IMR-90 (cell line): Measurements from ENCODE around the gene ATP1A3. TPM values are rescaled to one million over a fixed set of nuclear protein-coding genes. Genes with fewer than 3 reads are reported as not detected.

Experiments used
- ATAC-seq: fragments of 200-7000 bp; cut with Tn5 transposase; 2 replicates; pipeline ENCODE4 v1.9.1; 2020; ENCODE audit warnings: low read depth, mild to moderate bottlenecking, moderate library complexity
- BruUV-seq: library from RNA; stranded (reverse); fragments of 400-500 nt; replicated peaks from 2 replicates; lab custom pipeline; 2021; lab: Mats Ljungman, UMichigan
- CTCF ChIA-PET: fragments of 300-600 bp; formaldehyde crosslinking; extraction: SDS; loops from one replicate; lab custom pipeline; 2021; ENCODE audit warnings: antibody characterized with exemption; lab: Yijun Ruan, JAX
- POLR2A ChIA-PET: fragments of 300-600 bp; sonication (Branson Sonifier 250); formaldehyde crosslinking; loops from one replicate; lab custom pipeline; 2022; ENCODE audit warnings: antibody characterized with exemption; ENCODE audit not compliant: unreplicated experiment; lab: Charles Lee
- DNase-seq: peaks from one replicate; pipeline ENCODE4 v3.0.0; 2013
- H2AFZ ChIP-seq: replicated peaks from 2 replicates; pipeline ENCODE3; 2013; ENCODE audit warnings: low read length, mild to moderate bottlenecking; ENCODE audit not compliant: poor library complexity
- H2AK5ac ChIP-seq: 2 replicates; pipeline ENCODE4 v1.6.1; 2013; ENCODE audit warnings: low read depth, low read length, inconsistent platforms
- H2AK9ac ChIP-seq: replicated peaks from 2 replicates; pipeline ENCODE3; 2013; ENCODE audit warnings: mild to moderate bottlenecking, low read depth, low read length, moderate library complexity; ENCODE audit not compliant: poor library complexity
- H2BK120ac ChIP-seq: 2 replicates; pipeline ENCODE4 v1.6.1; 2013; ENCODE audit warnings: low read depth, low read length, inconsistent platforms
- H2BK15ac ChIP-seq: 3 replicates; pipeline ENCODE4 v1.6.1; 2013; ENCODE audit warnings: low read depth, low read length, inconsistent platforms
- H2BK20ac ChIP-seq: 2 replicates; pipeline ENCODE4 v1.6.1; 2013; ENCODE audit warnings: low read depth, mild to moderate bottlenecking, inconsistent platforms, low read length, moderate library complexity
- H2BK5ac ChIP-seq: 2 replicates; pipeline ENCODE4 v1.6.1; 2013; ENCODE audit warnings: mild to moderate bottlenecking, low read depth, low read length, inconsistent platforms; ENCODE audit not compliant: poor library complexity, severe bottlenecking
- H3K14ac ChIP-seq: replicated peaks from 2 replicates; pipeline ENCODE4 v1.6.1; 2013; ENCODE audit warnings: low read depth, low read length, inconsistent platforms
- H3K18ac ChIP-seq: 2 replicates; pipeline ENCODE4 v1.6.1; 2013; ENCODE audit warnings: low read depth, low read length, control low read depth
- H3K23ac ChIP-seq: 2 replicates; pipeline ENCODE4 v1.6.1; 2013; ENCODE audit warnings: low read depth, low read length, inconsistent platforms
- H3K27ac ChIP-seq: 2 replicates; pipeline ENCODE4 v1.5.1; 2013; ENCODE audit warnings: mild to moderate bottlenecking, control low read depth, low read length; ENCODE audit not compliant: insufficient read depth
- H3K27me3 ChIP-seq: 2 replicates; pipeline ENCODE4 v1.6.1; 2013; ENCODE audit warnings: low read length; ENCODE audit not compliant: control insufficient read depth, insufficient read depth
- H3K36me3 ChIP-seq: 2 replicates; pipeline ENCODE4 v1.6.1; 2013; ENCODE audit warnings: low read length, mixed read lengths; ENCODE audit not compliant: control insufficient read depth, insufficient read depth
- H3K4ac ChIP-seq: 2 replicates; pipeline ENCODE4 v1.6.1; 2013; ENCODE audit warnings: low read depth, low read length, inconsistent platforms
- H3K4me1 ChIP-seq: 2 replicates; pipeline ENCODE4 v1.6.1; 2013; ENCODE audit warnings: low read length, mixed read lengths; ENCODE audit not compliant: control insufficient read depth, insufficient read depth
- H3K4me2 ChIP-seq: 2 replicates; pipeline ENCODE4 v1.6.1; 2013; ENCODE audit warnings: low read depth, mild to moderate bottlenecking, control low read depth, low read length, moderate library complexity
- H3K4me3 ChIP-seq: 2 replicates; pipeline ENCODE4 v1.5.1; 2013; ENCODE audit warnings: low read depth, mild to moderate bottlenecking, control low read depth, low read length, moderate library complexity; ENCODE audit not compliant: insufficient read depth
- H3K56ac ChIP-seq: 2 replicates; pipeline ENCODE4 v1.6.1; 2013; ENCODE audit warnings: low read length, inconsistent platforms; ENCODE audit not compliant: insufficient read depth; ENCODE audit errors: extremely low read depth
- H3K79me1 ChIP-seq, 2 experiments: 2 replicates each; pipeline ENCODE4 v1.6.1; 2013; ENCODE audit warnings: low read length in 2 of 2, inconsistent platforms in 1 of 2, low read depth in 1 of 2
- H3K9ac ChIP-seq: 2 replicates; pipeline ENCODE4 v1.6.1; 2013; ENCODE audit warnings: low read depth, low read length, control low read depth
- H3K9me1 ChIP-seq: 2 replicates; pipeline ENCODE4 v1.6.1; 2013; ENCODE audit warnings: low read length, inconsistent platforms; ENCODE audit not compliant: insufficient read depth
- H3K9me3 ChIP-seq: 2 replicates; pipeline ENCODE4 v1.6.1; 2013; ENCODE audit warnings: low read length; ENCODE audit not compliant: control insufficient read depth, insufficient read depth
- H4K20me1 ChIP-seq: 2 replicates; pipeline ENCODE4 v1.6.1; 2013; ENCODE audit warnings: low read length, inconsistent platforms; ENCODE audit not compliant: insufficient read depth
- H4K5ac ChIP-seq: 2 replicates; pipeline ENCODE4 v1.6.1; 2013; ENCODE audit warnings: mild to moderate bottlenecking, low read depth, low read length, control low read depth
- H4K8ac ChIP-seq, 2 experiments: 2 replicates each; pipeline ENCODE4 v1.6.1; 2013; ENCODE audit warnings: low read depth in 2 of 2, low read length in 2 of 2, control low read depth in 1 of 2, inconsistent platforms in 1 of 2
- H4K91ac ChIP-seq: 2 replicates; pipeline ENCODE4 v1.6.1; 2013; ENCODE audit warnings: low read depth, low read length, inconsistent platforms; ENCODE audit not compliant: insufficient read depth
- BHLHE40 ChIP-seq: fragments of 150-350 bp; IDR thresholded peaks from 2 replicates; pipeline ENCODE4 v1.6.1; 2016; ENCODE audit warnings: mild to moderate bottlenecking, low read depth, low read length
- CEBPB ChIP-seq: IDR thresholded peaks from 2 replicates; pipeline ENCODE4 v1.6.1; 2012; ENCODE audit warnings: low read depth, low read length, improper control_type of control experiment
- CHD1 ChIP-seq: IDR thresholded peaks from 2 replicates; pipeline ENCODE4 v1.6.1; 2012; ENCODE audit warnings: low read depth, low read length, improper control_type of control experiment
- MAZ ChIP-seq: IDR thresholded peaks from 2 replicates; pipeline ENCODE4 v1.6.1; 2012; ENCODE audit warnings: low read depth, mild to moderate bottlenecking, low read length, improper control_type of control experiment, moderate library complexity, borderline replicate concordance
- MXI1 ChIP-seq: IDR thresholded peaks from 2 replicates; pipeline ENCODE4 v1.6.1; 2012; ENCODE audit warnings: low read depth, mild to moderate bottlenecking, low read length, moderate library complexity, borderline replicate concordance
- NFE2L2 ChIP-seq: fragments of 150-350 bp; IDR thresholded peaks from 2 replicates; pipeline ENCODE4 v1.6.1; 2016; ENCODE audit warnings: low read depth, mild to moderate bottlenecking, low read length
- RAD21 ChIP-seq: IDR thresholded peaks from 2 replicates; pipeline ENCODE4 v1.6.1; 2012; ENCODE audit warnings: low read length, improper control_type of control experiment
- RCOR1 ChIP-seq: IDR thresholded peaks from 2 replicates; pipeline ENCODE4 v1.6.1; 2012; ENCODE audit warnings: mild to moderate bottlenecking, low read length, improper control_type of control experiment; ENCODE audit not compliant: insufficient replicate concordance
- RFX5 ChIP-seq: IDR thresholded peaks from 2 replicates; pipeline ENCODE4 v1.8.0; 2012; ENCODE audit warnings: low read depth, mild to moderate bottlenecking, low read length, moderate library complexity
- WGBS, 2 experiments: methylation state at CpG; one replicate each; pipeline versions ENCODE4 v1.1.5 to v1.1.7; 2013; ENCODE audit warnings: missing lambda C conversion rate in 2 of 2; ENCODE audit not compliant: insufficient read length in 1 of 2; ENCODE audit errors: extremely low coverage in 2 of 2; 5-methylcytosine and 5-hydroxymethylcytosine counted together
- dilution Hi-C: fragments of 300-500 bp; cut with HindIII; formaldehyde crosslinking; loops from one replicate; pipeline ENCODE4 v1.14.3; 2018; ENCODE audit warnings: low sequenced_read_pairs; ENCODE audit not compliant: unreplicated experiment
- in situ Hi-C: fragments of 300-500 bp; cut with MboI; formaldehyde crosslinking; loops from 3 replicates; pipeline ENCODE4 v1.14.3; 2019; ENCODE audit warnings: low sequenced_read_pairs, inconsistent platforms, mixed read lengths
- intact Hi-C: fragments of 100-400 bp; cut with micrococcal nuclease; formaldehyde crosslinking; loops from 2 replicates; pipeline ENCODE4 v1.10.0; 2022
- polyA plus RNA-seq, 3 experiments: library from polyadenylated mRNA; depleted of rRNA; stranded (reverse); fragments of >200 nt; gene quantifications; 2 replicates each; pipeline ENCODE4 v1.2.3, GENCODE V29; 2012; ENCODE audit warnings: low replicate concordance in 1 of 3
- total RNA-seq: library from RNA; depleted of rRNA; stranded (reverse); fragments of >200 nt; gene quantifications from 2 replicates; pipeline ENCODE4 v1.2.3, GENCODE V29; 2012
- TF ChIP-seq, protein P1 (sequence below): fragments of 150-350 bp; IDR thresholded peaks from 2 replicates; pipeline ENCODE4 v1.6.1; 2017; ENCODE audit warnings: mild to moderate bottlenecking, antibody characterized with exemption, low read length, low read depth
- TF ChIP-seq, protein P2 (sequence below): conservative IDR thresholded peaks from 2 replicates; pipeline ENCODE4 v1.5.1; 2012; ENCODE audit warnings: mild to moderate bottlenecking, low read depth, low read length, improper control_type of control experiment

Gene ATP1A3
- total and polyA plus RNA-seq, 2 of the 4 experiments (the other 2 are of a cell fraction), result under 0.01 to 0.12 TPM

DNA sequence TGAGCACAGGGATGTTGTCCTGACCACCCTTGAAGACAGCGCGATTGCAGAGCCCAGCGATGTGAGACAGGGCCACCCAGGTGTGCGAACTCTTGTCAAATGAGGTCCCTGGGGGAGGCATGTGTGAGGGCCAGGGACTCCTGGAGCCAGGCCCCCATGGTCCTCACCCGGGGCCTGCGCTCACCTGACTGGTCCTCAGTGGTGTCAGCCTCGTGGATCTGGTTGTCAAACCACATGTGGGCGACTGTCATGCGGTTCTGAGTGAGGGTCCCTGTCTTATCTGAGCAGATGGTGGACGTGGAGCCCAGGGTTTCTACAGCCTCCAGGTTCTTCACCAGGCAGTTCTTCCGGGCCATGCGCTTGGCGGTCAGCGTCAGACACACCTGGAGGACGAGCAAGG, 12.3 kb downstream of the ATP1A3 start:
- H3K9me1 ChIP-seq, result no peaks in the 10 kb centered on the region
- H3K56ac ChIP-seq, result no peak overlapping the region
- POLR2A ChIA-PET, result no interaction called here
- in situ Hi-C loops (no loop called here), intact Hi-C loops (no loop called here), dilution Hi-C loops (no loop called here)
- no TSS peak for BruUV-seq
- H3K4ac ChIP-seq, result no peak overlapping the region
- H3K9ac ChIP-seq, result no peak overlapping the region
- no peak overlapping the region for H3K4me3 ChIP-seq
- H3K23ac ChIP-seq, result no peak overlapping the region
- H2AFZ ChIP-seq, result no peak overlapping the region
- TF ChIP-seq RFX5 (no peak), MXI1 (no peak), MAZ (no peak), CHD1 (no peak), RAD21 (no peak), CEBPB (no peak), BHLHE40 (no peak), NFE2L2 (no peak), RCOR1 (no peak)
- TF ChIP-seq, protein P1, sequence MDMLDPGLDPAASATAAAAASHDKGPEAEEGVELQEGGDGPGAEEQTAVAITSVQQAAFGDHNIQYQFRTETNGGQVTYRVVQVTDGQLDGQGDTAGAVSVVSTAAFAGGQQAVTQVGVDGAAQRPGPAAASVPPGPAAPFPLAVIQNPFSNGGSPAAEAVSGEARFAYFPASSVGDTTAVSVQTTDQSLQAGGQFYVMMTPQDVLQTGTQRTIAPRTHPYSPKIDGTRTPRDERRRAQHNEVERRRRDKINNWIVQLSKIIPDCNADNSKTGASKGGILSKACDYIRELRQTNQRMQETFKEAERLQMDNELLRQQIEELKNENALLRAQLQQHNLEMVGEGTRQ, result no peak
- TF ChIP-seq, protein P2, sequence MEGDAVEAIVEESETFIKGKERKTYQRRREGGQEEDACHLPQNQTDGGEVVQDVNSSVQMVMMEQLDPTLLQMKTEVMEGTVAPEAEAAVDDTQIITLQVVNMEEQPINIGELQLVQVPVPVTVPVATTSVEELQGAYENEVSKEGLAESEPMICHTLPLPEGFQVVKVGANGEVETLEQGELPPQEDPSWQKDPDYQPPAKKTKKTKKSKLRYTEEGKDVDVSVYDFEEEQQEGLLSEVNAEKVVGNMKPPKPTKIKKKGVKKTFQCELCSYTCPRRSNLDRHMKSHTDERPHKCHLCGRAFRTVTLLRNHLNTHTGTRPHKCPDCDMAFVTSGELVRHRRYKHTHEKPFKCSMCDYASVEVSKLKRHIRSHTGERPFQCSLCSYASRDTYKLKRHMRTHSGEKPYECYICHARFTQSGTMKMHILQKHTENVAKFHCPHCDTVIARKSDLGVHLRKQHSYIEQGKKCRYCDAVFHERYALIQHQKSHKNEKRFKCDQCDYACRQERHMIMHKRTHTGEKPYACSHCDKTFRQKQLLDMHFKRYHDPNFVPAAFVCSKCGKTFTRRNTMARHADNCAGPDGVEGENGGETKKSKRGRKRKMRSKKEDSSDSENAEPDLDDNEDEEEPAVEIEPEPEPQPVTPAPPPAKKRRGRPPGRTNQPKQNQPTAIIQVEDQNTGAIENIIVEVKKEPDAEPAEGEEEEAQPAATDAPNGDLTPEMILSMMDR, result no peak
- ATAC-seq (no peak), DNase-seq (no peak)
- no peaks in the 10 kb centered on the region for H3K4me1 ChIP-seq
- H4K20me1 ChIP-seq, result no peaks in the 10 kb centered on the region
- H2BK15ac ChIP-seq, result no peak overlapping the region
- H4K8ac ChIP-seq, result no peak overlapping the region
- H3K27ac ChIP-seq, result no peak overlapping the region
- no peak overlapping the region for H3K4me2 ChIP-seq
- no peak overlapping the region for H4K5ac ChIP-seq
- no peak overlapping the region for H2AK5ac ChIP-seq
- H2BK120ac ChIP-seq, result no peak overlapping the region
- H2BK5ac ChIP-seq, result no peak overlapping the region
- H3K27me3 ChIP-seq, result peaks cover 15% of the 10 kb centered on the region
- CTCF ChIA-PET, result no interaction called here
- WGBS, 2 experiments, result 76% methylated on average over 11 of the region's 15 CpGs; no CpG with 5 or more reads in 1 of the 2 experiments
- H2BK20ac ChIP-seq, result no peak overlapping the region
- H3K18ac ChIP-seq, result no peak overlapping the region
- no peak overlapping the region for H4K91ac ChIP-seq
- no peaks in the 10 kb centered on the region for H3K79me1 ChIP-seq
- H3K9me3 ChIP-seq, result no peaks in the 10 kb centered on the region
- H2AK9ac ChIP-seq, result no peak overlapping the region
- H3K36me3 ChIP-seq, result no peaks in the 10 kb centered on the region
- no peak overlapping the region for H3K14ac ChIP-seq
